Measurements from ENCODE around the gene BCS1L.

Gene BCS1L

GRCh38 chr2:218648088-218648786 is 11.2 kb upstream of the BCS1L start:
- peak; percentile 62 to 87 for DNase-seq
- Histone ChIP-seq H2AFZ (ENCODE audit: insufficient read depth, low read length, poor library complexity) (no peak overlapping the region), H4K91ac (ENCODE audit: low read depth, low read length) (no peak overlapping the region), H2AK5ac (ENCODE audit: low read length) (no peak overlapping the region), H3K14ac (ENCODE audit: low read length) (no peak overlapping the region), H3K4me2 (ENCODE audit: low read length) (no peak overlapping the region), H4K12ac (ENCODE audit: low read depth, low read length) (no peak overlapping the region), H3K23ac (ENCODE audit: low read length) (no peak overlapping the region), H3K4me1 (ENCODE audit: control insufficient read depth in 1 of 2, insufficient read depth in 2 of 2, low read length in 2 of 2) (no peaks in the 10 kb centered on the region), H3K79me1 (ENCODE audit: low read length) (no peaks in the 10 kb centered on the region), H3K79me2 (ENCODE audit: control insufficient read depth, insufficient read depth, low read length, poor library complexity) (no peaks in the 10 kb centered on the region), H3K18ac (ENCODE audit: low read length) (no peak overlapping the region), H3K27ac (ENCODE audit: low read depth, low read length) (no peak overlapping the region), H2BK120ac (ENCODE audit: insufficient read depth, low read length, poor library complexity) (no peak overlapping the region), H3K9ac (ENCODE audit: low read length) (no peak overlapping the region), H3K4me3 (ENCODE audit: low read depth, low read length) (no peak overlapping the region), H3K36me3 (ENCODE audit: control insufficient read depth in 1 of 2, insufficient read depth in 2 of 2, low read length in 2 of 2) (peaks cover 48 to 71% of the 10 kb centered on the region in 2 experiments), H4K8ac (ENCODE audit: low read depth, low read length) (no peak overlapping the region), H3K9me3 (ENCODE audit: insufficient read depth, low read depth, low read length) (peaks cover 4% of the 10 kb centered on the region), H2BK12ac (ENCODE audit: low read length) (no peak overlapping the region), H3K27me3 (ENCODE audit: insufficient read depth, low read length) (no peaks in the 10 kb centered on the region), H2BK5ac (ENCODE audit: low read depth, low read length, poor library complexity) (no peak overlapping the region), H3K4ac (ENCODE audit: low read depth, low read length) (no peak overlapping the region)
- no CpG with 5 or more reads among the region's 9 CpGs for WGBS (ENCODE audit: extremely low coverage, insufficient coverage, insufficient read length)

GRCh38 chr2:218648787-218649100 is 10.7 kb upstream of the BCS1L start:
- Histone ChIP-seq H3K9ac (ENCODE audit: low read length) (no peak overlapping the region), H3K9me3 (ENCODE audit: insufficient read depth, low read depth, low read length) (peaks cover 4% of the 10 kb centered on the region), H3K27me3 (ENCODE audit: insufficient read depth, low read length) (no peaks in the 10 kb centered on the region), H4K8ac (ENCODE audit: low read depth, low read length) (no peak overlapping the region), H4K12ac (ENCODE audit: low read depth, low read length) (no peak overlapping the region), H2BK12ac (ENCODE audit: low read length) (no peak overlapping the region), H3K18ac (ENCODE audit: low read length) (no peak overlapping the region), H2AK5ac (ENCODE audit: low read length) (no peak overlapping the region), H3K36me3 (ENCODE audit: control insufficient read depth in 1 of 2, insufficient read depth in 2 of 2, low read length in 2 of 2) (peaks cover 43 to 67% of the 10 kb centered on the region in 2 experiments), H3K14ac (ENCODE audit: low read length) (no peak overlapping the region), H2BK120ac (ENCODE audit: insufficient read depth, low read length, poor library complexity) (no peak overlapping the region), H3K4me2 (ENCODE audit: low read length) (no peak overlapping the region), H3K27ac (ENCODE audit: low read depth, low read length) (no peak overlapping the region), H3K4ac (ENCODE audit: low read depth, low read length) (no peak overlapping the region), H3K23ac (ENCODE audit: low read length) (no peak overlapping the region), H3K79me1 (ENCODE audit: low read length) (no peaks in the 10 kb centered on the region), H3K4me1 (ENCODE audit: control insufficient read depth in 1 of 2, insufficient read depth in 2 of 2, low read length in 2 of 2) (no peaks in the 10 kb centered on the region), H2BK5ac (ENCODE audit: low read depth, low read length, poor library complexity) (no peak overlapping the region), H2AFZ (ENCODE audit: insufficient read depth, low read length, poor library complexity) (no peak overlapping the region), H4K91ac (ENCODE audit: low read depth, low read length) (no peak overlapping the region), H3K79me2 (ENCODE audit: control insufficient read depth, insufficient read depth, low read length, poor library complexity) (no peaks in the 10 kb centered on the region), H3K4me3 (ENCODE audit: low read depth, low read length) (peak overlapping the region; percentile 10)
- no peak for DNase-seq
- no CpG with 5 or more reads among the region's 11 CpGs for WGBS (ENCODE audit: extremely low coverage, insufficient coverage, insufficient read length)

- Histone ChIP-seq H2AK5ac (ENCODE audit: low read length) (no peak overlapping the region), H3K4me1 (ENCODE audit: control insufficient read depth in 1 of 2, insufficient read depth in 2 of 2, low read length in 2 of 2) (peaks cover 3 to 4% of the 10 kb centered on the region in 2 experiments), H3K79me1 (ENCODE audit: low read length) (peaks cover 6% of the 10 kb centered on the region), H3K27me3 (ENCODE audit: insufficient read depth, low read length) (no peaks in the 10 kb centered on the region), H3K27ac (ENCODE audit: low read depth, low read length) (no peak overlapping the region), H3K9ac (ENCODE audit: low read length) (no peak overlapping the region), H4K91ac (ENCODE audit: low read depth, low read length) (no peak overlapping the region), H3K4me2 (ENCODE audit: low read length) (no peak overlapping the region), H3K23ac (ENCODE audit: low read length) (no peak overlapping the region), H2BK12ac (ENCODE audit: low read length) (no peak overlapping the region), H3K36me3 (ENCODE audit: control insufficient read depth in 1 of 2, insufficient read depth in 2 of 2, low read length in 2 of 2) (peaks cover 23 to 39% of the 10 kb centered on the region in 2 experiments), H3K9me3 (ENCODE audit: insufficient read depth, low read depth, low read length) (no peaks in the 10 kb centered on the region), H3K4ac (ENCODE audit: low read depth, low read length) (no peak overlapping the region), H3K79me2 (ENCODE audit: control insufficient read depth, insufficient read depth, low read length, poor library complexity) (peaks cover 4% of the 10 kb centered on the region), H3K18ac (ENCODE audit: low read length) (no peak overlapping the region), H2BK120ac (ENCODE audit: insufficient read depth, low read length, poor library complexity) (no peak overlapping the region), H2AFZ (ENCODE audit: insufficient read depth, low read length, poor library complexity) (no peak overlapping the region), H2BK5ac (ENCODE audit: low read depth, low read length, poor library complexity) (no peak overlapping the region), H4K8ac (ENCODE audit: low read depth, low read length) (no peak overlapping the region), H3K14ac (ENCODE audit: low read length) (no peak overlapping the region), H3K4me3 (ENCODE audit: low read depth, low read length) (no peak overlapping the region), H4K12ac (ENCODE audit: low read depth, low read length) (no peak overlapping the region)
- no CpG with 5 or more reads among the region's 2 CpGs for WGBS (ENCODE audit: extremely low coverage, insufficient coverage, insufficient read length)
- no peak for DNase-seq
These were observed 3.7 kb upstream of the BCS1L start for GRCh38 chr2:218655751-218656150.

GRCh38 chr2:218658671-218659257 is 719 bp upstream of the BCS1L start:
- H3K27me3 ChIP-seq (ENCODE audit: insufficient read depth, low read length), result no peaks in the 10 kb centered on the region
- peaks cover 6% of the 10 kb centered on the region for H3K79me1 ChIP-seq (ENCODE audit: low read length)
- H2AFZ ChIP-seq (ENCODE audit: insufficient read depth, low read length, poor library complexity), result peak overlapping the region; percentile 95
- no peak overlapping the region for H2BK12ac ChIP-seq (ENCODE audit: low read length)
- peak overlapping the region; percentile 94 for H4K8ac ChIP-seq (ENCODE audit: low read depth, low read length)
- H3K4me1 ChIP-seq (ENCODE audit: control insufficient read depth in 1 of 2, insufficient read depth in 2 of 2, low read length in 2 of 2), result peaks cover 3 to 4% of the 10 kb centered on the region in 2 experiments
- no peaks in the 10 kb centered on the region for H3K9me3 ChIP-seq (ENCODE audit: insufficient read depth, low read depth, low read length)
- peak; percentile 55 to 79 for DNase-seq
- H2BK5ac ChIP-seq (ENCODE audit: low read depth, low read length, poor library complexity), result peak overlapping the region; percentile 46
- peaks cover 34 to 46% of the 10 kb centered on the region in 2 experiments for H3K36me3 ChIP-seq (ENCODE audit: control insufficient read depth in 1 of 2, insufficient read depth in 2 of 2, low read length in 2 of 2)
- H4K12ac ChIP-seq (ENCODE audit: low read depth, low read length), result peak overlapping the region; percentile 68
- peak overlapping the region; percentile 72 for H3K4ac ChIP-seq (ENCODE audit: low read depth, low read length)
- peak overlapping the region; percentile 73 for H3K14ac ChIP-seq (ENCODE audit: low read length)
- H2BK120ac ChIP-seq (ENCODE audit: insufficient read depth, low read length, poor library complexity), result no peak overlapping the region
- no peak overlapping the region for H3K23ac ChIP-seq (ENCODE audit: low read length)
- H3K4me2 ChIP-seq (ENCODE audit: low read length), result peak overlapping the region; percentile 78
- peak overlapping the region; percentile 86 for H3K9ac ChIP-seq (ENCODE audit: low read length)
- H3K27ac ChIP-seq (ENCODE audit: low read depth, low read length), result peak overlapping the region; percentile 12
- WGBS (ENCODE audit: extremely low coverage, insufficient coverage, insufficient read length), result no CpG with 5 or more reads among the region's 27 CpGs
- peak overlapping the region; percentile 74 for H4K91ac ChIP-seq (ENCODE audit: low read depth, low read length)
- H2AK5ac ChIP-seq (ENCODE audit: low read length), result no peak overlapping the region
- peak overlapping the region; percentile 92 for H3K4me3 ChIP-seq (ENCODE audit: low read depth, low read length)
- H3K18ac ChIP-seq (ENCODE audit: low read length), result peak overlapping the region; percentile 60
- H3K79me2 ChIP-seq (ENCODE audit: control insufficient read depth, insufficient read depth, low read length, poor library complexity), result peaks cover 4% of the 10 kb centered on the region

All from trophoblast cell (in vitro differentiated cells and primary cell).